Adrenal gland (tissue), 5 donors: ENCODE data around the gene ZNF281.

Experiments
- POLR2A ChIP-seq, 2 donors: fragments of 450-650 bp; IDR thresholded peaks; one replicate each; pipeline ENCODE4 v1.6.1; 2017; ENCODE audit warnings: antibody characterized with exemption in 2 of 2, mild to moderate bottlenecking in 2 of 2, moderate library complexity in 1 of 2
- TF ChIP-seq, protein P1 (sequence below), 6 experiments: fragments of 450-650 bp in 4 of 6; fragments of 200-600 bp in 2 of 6; sonication (generic) in 1 of 6; IDR thresholded peaks; 1 replicate in 5 of 6; 2 replicates in 1 of 6; pipeline versions ENCODE4 v1.5.1 to v1.8.0; 2016 to 2021; ENCODE audit warnings: antibody characterized with exemption in 6 of 6, mild to moderate bottlenecking in 2 of 6, moderate library complexity in 1 of 6
- donor health status: DM: no; HTN: no; CAD: no.

DNA sequence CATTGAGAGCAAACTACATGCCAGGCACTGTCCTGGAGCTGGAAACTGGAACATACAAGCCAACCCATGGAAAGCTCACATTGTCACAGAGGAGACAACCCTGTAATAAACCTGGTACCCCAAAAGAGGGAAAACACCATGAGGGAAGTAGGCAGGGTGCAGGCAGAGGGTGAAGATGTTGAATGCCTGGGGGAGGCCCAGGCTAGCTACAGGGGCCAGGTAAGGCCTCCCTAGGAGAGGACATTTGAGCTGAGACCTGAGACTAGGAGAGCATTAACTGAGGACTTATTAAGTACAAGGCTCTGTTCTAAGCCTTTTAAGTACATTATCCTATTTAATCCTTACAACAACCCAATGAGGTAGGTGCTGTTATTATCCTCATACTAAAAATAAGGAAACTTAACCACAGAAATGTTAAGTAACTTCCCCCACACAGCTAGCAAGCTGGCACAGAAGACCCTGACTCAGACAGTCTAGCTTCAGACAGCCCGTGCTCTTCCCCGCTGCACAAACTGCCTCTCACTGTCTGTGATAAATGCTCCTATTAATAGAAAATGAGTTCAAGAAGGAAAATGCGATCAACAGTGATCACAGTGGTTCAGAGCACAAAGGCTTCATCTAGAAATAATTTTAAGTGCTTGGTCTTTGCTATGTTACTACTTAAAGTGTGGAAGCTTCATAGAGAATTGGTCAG is 41.8 kb downstream of the ZNF281 start:
- no peak for TF ChIP-seq POLR2A (IDR thresholded peaks at IDR 0.05)
- TF ChIP-seq, protein P1, sequence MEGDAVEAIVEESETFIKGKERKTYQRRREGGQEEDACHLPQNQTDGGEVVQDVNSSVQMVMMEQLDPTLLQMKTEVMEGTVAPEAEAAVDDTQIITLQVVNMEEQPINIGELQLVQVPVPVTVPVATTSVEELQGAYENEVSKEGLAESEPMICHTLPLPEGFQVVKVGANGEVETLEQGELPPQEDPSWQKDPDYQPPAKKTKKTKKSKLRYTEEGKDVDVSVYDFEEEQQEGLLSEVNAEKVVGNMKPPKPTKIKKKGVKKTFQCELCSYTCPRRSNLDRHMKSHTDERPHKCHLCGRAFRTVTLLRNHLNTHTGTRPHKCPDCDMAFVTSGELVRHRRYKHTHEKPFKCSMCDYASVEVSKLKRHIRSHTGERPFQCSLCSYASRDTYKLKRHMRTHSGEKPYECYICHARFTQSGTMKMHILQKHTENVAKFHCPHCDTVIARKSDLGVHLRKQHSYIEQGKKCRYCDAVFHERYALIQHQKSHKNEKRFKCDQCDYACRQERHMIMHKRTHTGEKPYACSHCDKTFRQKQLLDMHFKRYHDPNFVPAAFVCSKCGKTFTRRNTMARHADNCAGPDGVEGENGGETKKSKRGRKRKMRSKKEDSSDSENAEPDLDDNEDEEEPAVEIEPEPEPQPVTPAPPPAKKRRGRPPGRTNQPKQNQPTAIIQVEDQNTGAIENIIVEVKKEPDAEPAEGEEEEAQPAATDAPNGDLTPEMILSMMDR (IDR thresholded peaks at IDR 0.05), result no peak
